Endometrial microvascular endothelial cells (primary cell): ENCODE data around the gene NEU1. TPM values are rescaled to one million over a fixed set of nuclear protein-coding genes. Genes with fewer than 3 reads are reported as not detected.
"Not testable (repeated sequence)": the region's sequence is repeated elsewhere in the genome, so short reads cannot be mapped to it uniquely, and the experiment has no call there.

Experiments used
- in situ Hi-C: cut with HindIII; loops from 2 replicates; pipeline ENCODE4 v1.10.0; 2017; ENCODE audit warnings: low sequenced_read_pairs, low pct_unique_long_range_greater_than_20kb; ENCODE audit errors: inconsistent ontology term
- total RNA-seq: library from RNA; depleted of rRNA; stranded (reverse); fragments of >200 nt; gene quantifications from one replicate; pipeline ENCODE4 v1.2.3, GENCODE V29; 2015; ENCODE audit errors: inconsistent ontology term

The NEU1 gene
- total RNA-seq, 1 donor from 2014 or later: 94.3 TPM

- in situ Hi-C loops: no loop called here
These were observed 35.1 kb downstream of the NEU1 start, which contains the start of gene HSPA1B for GRCh38 chr6:31827286-31828079. Gene HSPA1B (plus strand): TSS chr6:31827738. CDS start chr6:31827951, 213 bp downstream.

GRCh38 chr6:31826793-31827285 lies 35.8 kb downstream of the NEU1 start:
- in situ Hi-C loops: no loop called here

- in situ Hi-C loops: no loop called here
These were observed 37.1 kb downstream of the NEU1 start for GRCh38 chr6:31825553-31825952.

GRCh38 chr6:31823592-31824196 lies 38.9 kb downstream of the NEU1 start:
- in situ Hi-C loops: not testable (repeated sequence)

GRCh38 chr6:31822036-31822821 lies 40.4 kb downstream of the NEU1 start:
- in situ Hi-C loops: no loop called here

- in situ Hi-C loops: no loop called here
These were observed 41.2 kb downstream of the NEU1 start for GRCh38 chr6:31821301-31822035.

GRCh38 chr6:31820399-31820798 lies 42.2 kb downstream of the NEU1 start:
- in situ Hi-C loops: not testable (repeated sequence)

- in situ Hi-C loops: no loop called here
These were observed 42.7 kb downstream of the NEU1 start for GRCh38 chr6:31819871-31820299.

GRCh38 chr6:31817929-31818511 lies 44.6 kb downstream of the NEU1 start:
- in situ Hi-C loops: not testable (repeated sequence)

- in situ Hi-C loops: not testable (repeated sequence)
These were observed 45.3 kb downstream of the NEU1 start for GRCh38 chr6:31817133-31817928.

GRCh38 chr6:31815025-31815838 lies 47.4 kb downstream of the NEU1 start, which contains the start of the genes HSPA1A and HSPA1L:
Gene HSPA1A (plus strand): TSS chr6:31815543. CDS start chr6:31815757, 214 bp downstream.
Gene HSPA1L (minus strand): TSS chr6:31815283. CDS start chr6:31811972, 3,311 bp downstream.
- in situ Hi-C loops: no loop called here

- in situ Hi-C loops: no loop called here
These were observed 48.0 kb downstream of the NEU1 start for GRCh38 chr6:31814677-31815024.

GRCh38 chr6:31813465-31813849 lies 49.2 kb downstream of the NEU1 start:
- in situ Hi-C loops: no loop called here

- in situ Hi-C loops: no loop called here
These were observed 51.0 kb downstream of the NEU1 start for GRCh38 chr6:31811645-31812044.

GRCh38 chr6:31808599-31808998 lies 54.0 kb downstream of the NEU1 start:
- in situ Hi-C loops: not testable (repeated sequence)
